GM12873 (cell line): ENCODE measurements around the gene GFPT2.
A peak's percentile ranks its signal among the peaks of the same experiment; 100 is the strongest.

Source experiments
- TF ChIP-seq, protein P1 (sequence below): IDR thresholded peaks from 2 replicates; pipeline ENCODE4 v1.5.1; 2012; ENCODE audit warnings: low read depth, mild to moderate bottlenecking, moderate library complexity, low read length, control low read depth; ENCODE audit not compliant: insufficient read depth; ENCODE audit errors: missing control alignments

GFPT2 gene

DNA sequence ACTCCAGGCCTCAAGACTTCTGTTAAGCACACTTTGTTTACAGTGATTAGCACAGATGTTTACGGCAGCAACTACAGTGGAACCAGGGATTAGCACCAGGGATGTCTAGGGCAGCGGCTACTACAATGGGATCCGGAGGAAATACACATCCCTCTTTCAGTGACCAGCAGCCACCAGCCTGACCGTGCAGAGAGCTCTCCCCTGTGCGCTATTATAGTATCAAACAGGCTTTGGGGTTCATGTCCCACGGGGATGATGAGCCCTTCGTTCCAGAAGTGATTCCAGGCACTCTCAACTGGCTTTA is 21.5 kb downstream of the GFPT2 start:
- TF ChIP-seq, protein P1, sequence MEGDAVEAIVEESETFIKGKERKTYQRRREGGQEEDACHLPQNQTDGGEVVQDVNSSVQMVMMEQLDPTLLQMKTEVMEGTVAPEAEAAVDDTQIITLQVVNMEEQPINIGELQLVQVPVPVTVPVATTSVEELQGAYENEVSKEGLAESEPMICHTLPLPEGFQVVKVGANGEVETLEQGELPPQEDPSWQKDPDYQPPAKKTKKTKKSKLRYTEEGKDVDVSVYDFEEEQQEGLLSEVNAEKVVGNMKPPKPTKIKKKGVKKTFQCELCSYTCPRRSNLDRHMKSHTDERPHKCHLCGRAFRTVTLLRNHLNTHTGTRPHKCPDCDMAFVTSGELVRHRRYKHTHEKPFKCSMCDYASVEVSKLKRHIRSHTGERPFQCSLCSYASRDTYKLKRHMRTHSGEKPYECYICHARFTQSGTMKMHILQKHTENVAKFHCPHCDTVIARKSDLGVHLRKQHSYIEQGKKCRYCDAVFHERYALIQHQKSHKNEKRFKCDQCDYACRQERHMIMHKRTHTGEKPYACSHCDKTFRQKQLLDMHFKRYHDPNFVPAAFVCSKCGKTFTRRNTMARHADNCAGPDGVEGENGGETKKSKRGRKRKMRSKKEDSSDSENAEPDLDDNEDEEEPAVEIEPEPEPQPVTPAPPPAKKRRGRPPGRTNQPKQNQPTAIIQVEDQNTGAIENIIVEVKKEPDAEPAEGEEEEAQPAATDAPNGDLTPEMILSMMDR: no peak

DNA sequence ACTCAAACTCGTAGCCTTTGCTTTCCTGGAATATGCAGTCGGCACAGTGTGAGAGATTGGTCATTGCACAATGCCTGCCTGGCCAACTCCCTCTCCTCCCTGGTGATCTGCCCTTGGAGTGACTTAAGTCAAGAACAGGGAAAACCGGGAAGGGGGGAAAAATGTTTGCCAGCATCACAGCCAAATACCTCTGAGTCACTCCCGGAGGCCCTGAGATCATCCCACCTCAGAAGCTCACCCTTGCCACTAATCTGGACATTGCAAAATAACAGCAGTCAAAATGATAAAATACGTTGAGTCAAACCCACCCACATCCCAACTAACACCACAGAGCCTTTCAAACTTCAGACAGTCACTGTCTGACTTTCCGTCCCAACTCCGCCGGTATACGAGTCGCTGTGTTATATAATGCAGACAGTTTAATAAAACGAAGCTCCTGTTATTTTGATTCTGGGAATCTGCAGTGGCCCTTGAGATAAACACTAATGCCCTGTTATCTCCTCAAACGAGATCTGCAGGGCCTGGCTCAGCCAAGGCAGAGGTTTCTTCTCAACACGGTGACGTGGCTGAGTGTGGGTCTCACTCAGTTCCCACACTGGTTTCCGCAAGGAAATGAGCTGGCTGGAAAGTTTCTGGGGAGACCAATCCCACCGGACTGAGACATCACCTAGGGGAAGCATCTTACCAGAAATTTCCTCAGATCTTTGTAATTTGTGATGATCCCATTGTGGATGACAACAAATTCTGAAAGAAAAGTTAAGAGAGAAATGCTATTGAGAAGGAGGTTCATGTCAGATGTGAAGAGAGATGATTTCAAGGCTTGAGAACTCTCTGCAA is 22.1 kb downstream of the GFPT2 start:
- TF ChIP-seq, protein P1: no peak

DNA sequence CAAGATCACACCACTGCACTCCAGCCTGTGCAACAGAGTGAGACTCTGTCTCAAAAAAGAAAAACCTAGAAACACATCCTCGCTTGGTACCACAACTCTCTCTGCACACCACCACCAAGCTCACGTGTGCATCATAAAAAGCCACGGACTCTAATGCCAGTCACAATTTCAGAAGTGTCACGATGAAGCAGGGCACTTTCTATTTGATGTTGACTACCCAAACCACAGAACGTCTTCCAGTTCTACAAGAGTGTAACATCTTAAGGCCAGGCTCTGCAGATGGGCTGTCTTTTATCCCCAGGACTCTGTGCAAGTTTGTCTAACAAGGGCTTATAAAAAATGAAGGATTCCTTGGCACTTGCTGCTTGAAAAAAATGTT is 22.9 kb downstream of the GFPT2 start:
- TF ChIP-seq, protein P1: no peak

DNA sequence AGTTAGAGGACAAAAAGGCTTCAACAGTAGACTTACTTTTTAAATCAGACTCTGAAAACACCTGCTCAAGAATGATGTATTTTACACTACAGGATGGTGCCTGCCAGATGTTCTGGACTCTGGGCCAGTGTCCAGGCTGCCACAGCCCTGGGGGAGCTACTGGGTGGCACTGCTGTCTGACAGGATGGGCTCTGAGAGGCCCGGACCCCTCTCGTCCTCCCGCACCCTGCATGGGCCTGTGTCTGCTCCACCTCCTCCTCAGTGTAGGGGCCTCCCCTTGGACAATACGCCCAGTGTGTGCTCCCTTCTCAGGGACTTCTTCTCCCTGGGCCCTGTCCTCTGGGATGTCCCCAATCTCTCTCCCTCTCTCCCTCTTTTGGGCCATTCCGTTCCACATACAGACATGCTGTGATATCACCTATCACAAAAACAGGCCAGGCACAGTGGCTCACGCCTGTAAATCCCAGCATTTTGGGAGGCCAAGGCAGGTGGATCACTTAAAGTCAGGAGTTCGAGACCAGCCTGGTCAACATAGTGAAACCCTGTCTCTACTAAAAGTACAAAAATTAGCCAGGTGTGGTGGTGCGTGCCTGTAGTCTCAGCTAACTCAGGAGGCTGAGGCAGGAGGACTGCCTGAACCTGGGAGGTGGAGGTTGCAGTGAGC is 23.4 kb downstream of the GFPT2 start:
- TF ChIP-seq, protein P1: no peak

DNA sequence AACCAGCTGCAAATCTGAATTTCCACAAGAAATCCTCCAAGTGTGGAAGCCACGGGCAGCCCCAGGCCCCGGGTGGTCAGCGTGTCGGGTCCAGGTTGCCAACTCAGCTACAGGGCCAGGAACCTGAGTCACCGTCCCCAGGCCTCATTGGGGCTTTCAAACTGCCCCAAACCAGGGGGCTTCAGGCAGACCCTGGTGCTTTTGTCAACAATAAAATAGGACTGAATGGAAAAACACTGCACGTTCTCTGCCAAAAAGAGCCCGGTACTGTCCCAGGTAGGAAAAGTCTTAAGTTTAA is 24.0 kb downstream of the GFPT2 start:
- TF ChIP-seq, protein P1: no peak

DNA sequence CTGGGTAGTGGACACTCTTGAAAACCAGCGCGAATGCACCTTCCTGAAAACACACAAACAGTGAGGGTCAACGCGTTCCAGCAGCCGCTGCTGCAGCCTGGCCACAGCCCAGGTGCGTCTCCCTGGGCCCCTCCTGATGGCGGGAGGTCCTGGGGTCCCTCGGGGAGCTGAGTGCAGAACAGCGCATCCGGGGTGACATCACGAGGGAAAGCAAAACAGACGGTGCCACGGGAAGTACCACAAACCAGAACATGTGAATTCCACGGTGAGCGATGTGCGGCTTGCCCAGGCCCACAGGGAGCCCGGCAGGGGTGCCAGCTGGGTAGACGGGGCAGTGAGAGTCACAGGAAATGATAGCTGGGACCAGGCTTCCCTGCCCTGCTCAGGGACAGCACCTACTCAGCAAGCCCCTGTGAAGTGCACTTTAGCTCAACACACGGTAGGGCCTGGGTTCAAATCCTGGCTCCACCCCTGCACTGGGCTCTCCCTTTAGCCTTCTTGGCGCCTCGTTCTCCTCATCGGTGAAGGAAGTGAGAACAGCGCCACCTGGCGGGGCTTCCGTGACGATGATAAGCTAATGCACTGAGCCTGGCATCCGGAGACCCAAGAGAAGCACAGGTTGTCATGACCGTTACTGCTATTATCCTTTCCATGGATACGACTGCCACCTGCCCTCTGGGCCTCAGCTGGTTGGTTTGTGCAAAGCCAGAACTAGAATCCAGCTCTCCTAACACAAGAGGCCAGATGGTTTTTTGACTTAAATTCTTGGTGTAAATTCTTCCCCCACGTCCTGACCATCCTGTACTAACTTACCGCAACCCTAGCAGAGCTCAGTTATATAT is 24.6 kb downstream of the GFPT2 start:
- TF ChIP-seq, protein P1: peak; percentile 88

DNA sequence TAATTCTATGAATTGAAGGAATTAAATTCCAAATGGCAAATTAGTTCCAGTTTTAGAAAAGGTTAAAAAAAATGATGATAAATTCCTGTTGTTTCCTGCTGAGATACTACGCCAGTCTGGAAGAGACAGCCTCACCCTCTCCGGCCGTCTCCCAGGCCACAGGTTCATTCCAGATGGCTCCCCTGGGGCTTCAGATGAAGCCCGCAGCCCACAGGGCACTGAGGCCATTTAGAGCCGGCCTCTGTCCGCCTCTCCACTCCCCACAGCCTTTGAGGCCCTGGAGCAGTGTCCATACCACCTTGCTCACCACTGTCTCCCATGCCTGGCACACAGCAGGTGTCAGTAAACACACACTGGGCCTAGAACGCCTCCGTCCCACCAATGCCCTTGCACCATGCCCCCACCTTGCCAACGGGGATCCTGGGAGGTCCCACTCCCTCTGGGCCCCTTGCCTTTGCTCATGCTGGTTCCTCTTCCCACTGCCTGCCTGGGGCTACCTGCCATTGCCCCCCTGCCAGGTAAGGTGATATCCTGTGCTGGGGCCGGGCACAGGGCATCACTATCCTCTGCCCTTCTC is 26.1 kb downstream of the GFPT2 start:
- TF ChIP-seq, protein P1: no peak
